Measurements from ENCODE around the gene KANSL1. TPM values are rescaled to one million over a fixed set of nuclear protein-coding genes. Genes with fewer than 3 reads are reported as not detected.
"Not testable (repeated sequence)": the region's sequence is repeated elsewhere in the genome, so short reads cannot be mapped to it uniquely, and the experiment has no call there.

The KANSL1 gene
- total and polyA plus RNA-seq, 2 experiments from 2014 or later = 12.2 to 38.2 TPM

DNA sequence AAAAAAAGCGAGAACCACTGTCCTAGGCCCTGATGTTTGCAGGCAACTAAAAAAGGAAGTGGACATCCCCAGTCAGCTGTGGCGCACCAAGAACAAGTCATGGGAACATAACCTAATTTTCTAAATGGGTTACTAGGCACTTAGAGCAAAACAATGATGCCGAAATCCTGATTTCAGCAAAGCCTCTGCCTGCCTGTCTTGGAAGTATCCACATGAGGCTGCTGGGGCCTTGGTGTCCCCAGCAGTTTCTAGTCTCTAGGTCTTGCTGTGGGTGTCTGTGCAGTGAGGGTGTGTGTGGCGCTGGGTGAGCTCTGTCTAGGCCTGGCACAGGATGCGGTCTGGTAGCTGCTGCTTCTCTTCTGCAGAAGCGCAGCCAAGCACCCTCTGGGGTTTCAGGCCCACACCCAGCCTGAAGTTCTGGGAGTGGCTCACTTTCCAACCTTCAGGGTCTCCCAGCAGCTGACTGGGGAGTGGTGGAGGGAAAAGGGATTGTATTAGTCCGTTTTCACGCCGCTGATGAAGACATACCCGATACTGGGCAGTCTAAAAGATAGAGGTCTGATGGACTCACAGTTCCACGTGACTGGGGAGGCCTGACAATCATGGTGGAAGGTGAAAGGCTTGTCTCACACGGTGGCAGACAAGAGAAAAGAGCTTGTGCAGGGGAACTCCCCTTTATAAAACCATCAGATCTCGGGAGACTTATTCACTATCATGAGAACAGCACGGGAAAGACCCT, 173.0 kb downstream of the KANSL1 start:
- WGBS, 2 experiments (ENCODE audit: low coverage in 1 of 2, low lambda C conversion rate in 2 of 2, missing lambda C conversion rate in 2 of 2) = 77 to 83% methylated on average over 13 to 14 of the region's 14 CpGs
- no peaks in the 10 kb centered on the region for H3K27me3 ChIP-seq (replicated peaks; ENCODE audit: insufficient read depth)
- H3K9me2 ChIP-seq (ENCODE audit: insufficient read depth) = no peaks in the 10 kb centered on the region
- H3K9me3 ChIP-seq (ENCODE audit: low read depth) = no peaks in the 10 kb centered on the region
- no peaks in the 10 kb centered on the region for H4K20me1 ChIP-seq (ENCODE audit: insufficient read depth)
- H3K4me2 ChIP-seq (ENCODE audit: unreplicated experiment) = no peak overlapping the region
- TF ChIP-seq EZH2 (IDR thresholded peaks at IDR 0.05; ENCODE audit: insufficient read depth, poor library complexity, severe bottlenecking) (no peak), EZH2phosphoT487 (IDR thresholded peaks at IDR 0.05; ENCODE audit: insufficient read depth, low read depth) (no peak)
- no peak overlapping the region for H3K4me3 ChIP-seq
- in situ Hi-C loops (cut with MboI) = no loop called here
- H3K79me2 ChIP-seq (ENCODE audit: insufficient read depth) = no peaks in the 10 kb centered on the region
- H3K36me3 ChIP-seq (ENCODE audit: low read depth) = no peaks in the 10 kb centered on the region
- no peaks in the 10 kb centered on the region for H3K4me1 ChIP-seq (ENCODE audit: insufficient read depth)
- no peak overlapping the region for H3K27ac ChIP-seq
- H2AFZ ChIP-seq = no peak overlapping the region
- DNase-seq = no peak
- no peaks in the 10 kb centered on the region for H3F3A ChIP-seq (ENCODE audit: insufficient read depth)
- no peak overlapping the region for H3K9ac ChIP-seq

DNA sequence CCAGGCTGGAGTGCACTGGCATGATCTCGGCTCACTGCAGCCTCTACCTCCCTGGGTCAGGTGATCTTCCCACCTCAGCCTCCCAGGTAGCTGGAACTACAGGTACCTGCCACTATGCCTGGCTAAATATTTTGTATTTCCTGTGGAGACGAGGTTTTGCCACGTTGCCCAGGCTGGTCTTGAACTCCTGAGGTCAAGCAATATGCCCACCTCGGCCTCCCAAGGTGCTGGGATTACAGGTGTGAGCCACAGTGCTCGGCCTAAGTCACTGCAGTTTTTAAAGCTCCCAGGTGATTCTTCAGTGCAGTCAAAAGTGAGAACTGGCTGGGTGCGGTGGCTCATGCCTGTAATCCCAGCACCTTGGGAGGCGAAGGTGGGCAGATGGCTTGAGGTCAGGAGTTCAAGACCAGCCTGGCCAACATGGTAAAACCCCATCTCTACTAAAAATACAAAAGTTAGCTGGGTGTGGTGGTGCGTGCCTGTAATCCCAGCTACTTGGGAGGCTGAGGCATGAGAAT, 173.8 kb downstream of the KANSL1 start:
- in situ Hi-C loops (cut with MboI) = not testable (repeated sequence)

DNA sequence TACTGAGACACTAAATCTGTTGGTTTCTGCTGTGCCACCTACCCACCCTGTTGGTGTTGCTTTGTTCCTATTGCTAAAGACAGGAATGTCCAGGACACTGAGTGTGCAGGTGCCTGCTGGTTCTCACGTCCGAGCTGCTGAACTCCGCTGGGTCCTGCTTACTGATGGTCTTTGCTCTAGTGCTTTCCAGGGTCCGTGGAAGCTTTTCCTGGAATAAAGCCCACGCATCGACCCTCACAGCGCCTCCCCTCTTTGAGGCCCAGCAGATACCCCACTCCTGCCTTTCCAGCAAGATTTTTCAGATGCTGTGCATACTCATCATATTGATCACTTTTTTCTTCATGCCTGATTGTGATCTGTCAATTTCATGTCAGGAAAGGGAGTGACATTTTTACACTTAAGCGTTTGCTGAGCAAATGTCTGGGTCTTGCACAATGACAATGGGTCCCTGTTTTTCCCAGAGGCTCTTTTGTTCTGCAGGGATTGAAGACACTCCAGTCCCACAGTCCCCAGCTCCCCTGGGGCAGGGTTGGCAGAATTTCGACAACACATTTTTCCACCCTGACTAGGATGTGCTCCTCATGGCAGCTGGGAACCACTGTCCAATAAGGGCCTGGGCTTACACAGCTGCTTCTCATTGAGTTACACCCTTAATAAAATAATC, 179.6 kb downstream of the KANSL1 start:
- Histone ChIP-seq H3K9me3 (ENCODE audit: low read depth) (no peaks in the 10 kb centered on the region), H3K27me3 (replicated peaks; ENCODE audit: insufficient read depth) (no peaks in the 10 kb centered on the region), H3K9me2 (ENCODE audit: insufficient read depth) (no peaks in the 10 kb centered on the region), H3F3A (ENCODE audit: insufficient read depth) (no peaks in the 10 kb centered on the region), H3K36me3 (ENCODE audit: low read depth) (no peaks in the 10 kb centered on the region), H3K9ac (no peak overlapping the region), H2AFZ (peak overlapping the region; percentile 56), H3K79me2 (ENCODE audit: insufficient read depth) (no peaks in the 10 kb centered on the region), H3K4me2 (ENCODE audit: unreplicated experiment) (peak overlapping the region; percentile 80), H3K27ac (no peak overlapping the region), H3K4me3 (peak overlapping the region; percentile 35; the same call in 1 of the 2 replicates), H4K20me1 (ENCODE audit: insufficient read depth) (no peaks in the 10 kb centered on the region), H3K4me1 (ENCODE audit: insufficient read depth) (peaks cover 8% of the 10 kb centered on the region)
- DNase-seq = peak; percentile 87
- TF ChIP-seq EZH2phosphoT487 (IDR thresholded peaks at IDR 0.05; ENCODE audit: insufficient read depth, low read depth) = no peak
- in situ Hi-C loops (cut with MboI) = no loop called here
- WGBS, 2 experiments (ENCODE audit: low coverage in 1 of 2, low lambda C conversion rate in 2 of 2, missing lambda C conversion rate in 2 of 2) = 36 to 37% methylated on average over 9 of the region's 9 CpGs

More for the DNA sequence above, 173.8 kb downstream of the KANSL1 start:
- H3K79me2 ChIP-seq (ENCODE audit: insufficient read depth); H3K4me2 ChIP-seq (ENCODE audit: unreplicated experiment); H4K20me1 ChIP-seq (ENCODE audit: insufficient read depth); H3K27ac ChIP-seq; DNase-seq; H3K4me1 ChIP-seq (ENCODE audit: insufficient read depth); H3K4me3 ChIP-seq; H2AFZ ChIP-seq; H3K27me3 ChIP-seq (replicated peaks; ENCODE audit: insufficient read depth); H3K36me3 ChIP-seq (ENCODE audit: low read depth); H3K9me2 ChIP-seq (ENCODE audit: insufficient read depth); H3K9ac ChIP-seq; H3K9me3 ChIP-seq (ENCODE audit: low read depth); H3F3A ChIP-seq (ENCODE audit: insufficient read depth): not testable (repeated sequence)
- WGBS, 2 experiments (ENCODE audit: low coverage in 1 of 2, low lambda C conversion rate in 2 of 2, missing lambda C conversion rate in 2 of 2) = 87 to 94% methylated on average over 8 of the region's 8 CpGs

DNA sequence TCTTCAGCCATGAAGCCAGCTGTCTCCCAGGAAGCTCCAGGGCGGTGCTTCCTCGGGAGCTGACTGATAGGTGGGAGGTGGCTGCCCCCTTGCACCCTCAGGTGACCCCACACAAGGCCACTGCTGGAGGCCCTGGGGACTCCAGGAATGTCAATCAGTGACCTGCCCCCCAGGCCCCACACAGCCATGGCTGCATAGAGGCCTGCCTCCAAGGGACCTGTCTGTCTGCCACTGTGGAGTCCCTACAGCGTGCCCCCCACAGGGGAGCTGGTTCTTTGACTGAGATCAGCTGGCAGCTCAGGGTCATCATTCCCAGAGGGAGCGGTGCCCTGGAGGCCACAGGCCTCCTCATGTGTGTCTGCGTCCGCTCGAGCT, 180.1 kb downstream of the KANSL1 start:
- WGBS, 2 experiments (ENCODE audit: low coverage in 1 of 2, low lambda C conversion rate in 2 of 2, missing lambda C conversion rate in 2 of 2) = 38 to 43% methylated on average over 7 of the region's 7 CpGs
- H4K20me1 ChIP-seq (ENCODE audit: insufficient read depth) = no peaks in the 10 kb centered on the region

More for the DNA sequence above, 180.1 kb downstream of the KANSL1 start:
- no peak overlapping the region for H3K4me3 ChIP-seq
- H3K36me3 ChIP-seq (ENCODE audit: low read depth) = no peaks in the 10 kb centered on the region
- peaks cover 8% of the 10 kb centered on the region for H3K4me1 ChIP-seq (ENCODE audit: insufficient read depth)
- no peak for TF ChIP-seq EZH2phosphoT487 (IDR thresholded peaks at IDR 0.05; ENCODE audit: insufficient read depth, low read depth)
- TF ChIP-seq EZH2 (IDR thresholded peaks at IDR 0.05; ENCODE audit: insufficient read depth, poor library complexity, severe bottlenecking) = no peak
- H3K27ac ChIP-seq = no peak overlapping the region
- in situ Hi-C loops (cut with MboI) = no loop called here
- no peak for DNase-seq
- no peaks in the 10 kb centered on the region for H3K79me2 ChIP-seq (ENCODE audit: insufficient read depth)
- no peak overlapping the region for H2AFZ ChIP-seq
- H3K9me3 ChIP-seq (ENCODE audit: low read depth) = no peaks in the 10 kb centered on the region
- no peaks in the 10 kb centered on the region for H3K9me2 ChIP-seq (ENCODE audit: insufficient read depth)
- no peaks in the 10 kb centered on the region for H3K27me3 ChIP-seq (replicated peaks; ENCODE audit: insufficient read depth)
- H3K4me2 ChIP-seq (ENCODE audit: unreplicated experiment) = no peak overlapping the region
- H3F3A ChIP-seq (ENCODE audit: insufficient read depth) = no peaks in the 10 kb centered on the region
- H3K9ac ChIP-seq = no peak overlapping the region

Data from GM23248 (cell line).